Heart right ventricle (tissue), 16 donors: Measurements from ENCODE around the gene CNPY2. TPM values are rescaled to one million over a fixed set of nuclear protein-coding genes. Genes with fewer than 3 reads are reported as not detected.

Experiments
- ATAC-seq, 8 donors: fragments of 200-7000 bp; cut with Tn5 transposase; one replicate each; pipeline ENCODE4 v1.9.1; 2020; ENCODE audit warnings: mild to moderate bottlenecking in 8 of 8, moderate library complexity in 8 of 8, moderate number of reproducible peaks in 1 of 8
- DNase-seq, 2 donors: peaks; one replicate each; pipeline ENCODE4 v3.0.0-alpha.2; 2020
- H3K27ac ChIP-seq, 10 donors: fragments of 200-600 bp; sonication (generic) in 2 of 10; one replicate each; pipeline versions ENCODE4 v1.5.0 to v1.8.0; 2020 to 2022; ENCODE audit warnings: mild to moderate bottlenecking in 3 of 10
- H3K27me3 ChIP-seq, 7 donors: fragments of 200-600 bp; one replicate each; pipeline ENCODE4 v1.8.0; 2021 to 2022; ENCODE audit warnings: mild to moderate bottlenecking in 2 of 7
- H3K36me3 ChIP-seq, 9 donors: fragments of 200-600 bp; sonication (generic) in 1 of 9; one replicate each; pipeline versions ENCODE4 v1.5.0 to v1.8.0; 2020 to 2022; ENCODE audit warnings: mild to moderate bottlenecking in 2 of 9
- H3K4me1 ChIP-seq, 9 donors: fragments of 200-600 bp; sonication (generic) in 1 of 9; one replicate each; pipeline versions ENCODE4 v1.5.0 to v1.8.0; 2020 to 2022; ENCODE audit warnings: mild to moderate bottlenecking in 4 of 9
- H3K4me3 ChIP-seq, 10 donors: fragments of 200-600 bp; sonication (generic) in 2 of 10; one replicate each; pipeline versions ENCODE4 v1.5.0 to v1.8.0; 2020 to 2022; ENCODE audit warnings: mild to moderate bottlenecking in 7 of 10, moderate library complexity in 2 of 10
- H3K9me3 ChIP-seq, 11 donors: fragments of 200-600 bp in 10 of 11; sonication (generic) in 2 of 11; one replicate each; pipeline versions ENCODE4 v1.5.0 to v1.8.0; 2013 to 2022; ENCODE audit warnings: mild to moderate bottlenecking in 2 of 11, control low read depth in 1 of 11, moderate library complexity in 1 of 11
- CTCF ChIP-seq, 9 donors: fragments of 200-600 bp; sonication (generic) in 2 of 9; IDR thresholded peaks; one replicate each; pipeline versions ENCODE4 v1.5.0 to v1.8.0; 2021 to 2022; ENCODE audit warnings: antibody characterized with exemption in 9 of 9, mild to moderate bottlenecking in 5 of 9, moderate library complexity in 1 of 9
- WGBS, 2 donors: extraction: QIAGEN DNeasy Blood & Tissue Kit; methylation state at CpG; one replicate each; pipeline ENCODE4 v1.1.7; 2013; ENCODE audit warnings: inconsistent platforms in 1 of 2; 5-methylcytosine and 5-hydroxymethylcytosine counted together
- intact Hi-C, 10 donors: fragments of 100-400 bp; cut with DNase I; formaldehyde crosslinking; loops; one replicate each; pipeline versions ENCODE4 v1.11.1 to v1.14.2; 2022
- polyA plus RNA-seq, 2 donors: library from polyadenylated mRNA; stranded (reverse); fragments of 200-250 nt; gene quantifications; one replicate each; pipeline ENCODE4 v1.2.3, GENCODE V29; 2013
- total RNA-seq, 10 donors: library from RNA; stranded (reverse); fragmentation: NEBNext Ultra II Directional in 3 of 10; extraction: Animal tissue kit (Norgen Biotek cat#: 25700) in 3 of 10; gene quantifications; one replicate each; pipeline versions ENCODE4 v1.2.1 to v1.2.4, GENCODE V29; 2021 to 2023
- donor health status: Arrhythmogenic right ventricular cardiomyopathy.
- donor health status: ischemic (EF 13 %, LVEDD 7.1; RV severe dilation, severe dysfunction).
- donor health status: healthy with polysubstance abuse.
- donor health status: DM: no; HTN: yes; CAD: no.
- donor health status: DM: no; HTN: no; CAD: no.
- donor health status: ischemic (EF 25% LVEDD 6.9; RV normal size, moderate dysfunction).
- donor health status: ischemic (EF 25% LVEDD 5.7; RV mildly dilated, moderate dysfunction).
- donor health status: healthy.
- donor health status: DM: yes; HTN: yes; CAD: no.
- donor health status: Ischemic cardiomyopathy.
- donor health status: ischemic (EF 35%, LVEDD 5.7; RV mildly dilated, moderate dysfunction).
- donor health status: nonischemic (EF 11% LVEDD 7.7; RV severe dilation, severe dysfunction).
- donor health status: DM: yes; HTN: yes; CAD: no.
- donor health status: PGD.
- donor health status: ischemic (EF 29% LVEDD 5.4; RV normal size, mild dysfunction).
- donor health status: nonischemic (EF 23%, LVEDD 6.1; RV moderate dilation, normal function).

CNPY2 gene
- total and polyA plus RNA-seq, 12 donors = 22.3 to 88.2 (median 40.5) TPM

DNA sequence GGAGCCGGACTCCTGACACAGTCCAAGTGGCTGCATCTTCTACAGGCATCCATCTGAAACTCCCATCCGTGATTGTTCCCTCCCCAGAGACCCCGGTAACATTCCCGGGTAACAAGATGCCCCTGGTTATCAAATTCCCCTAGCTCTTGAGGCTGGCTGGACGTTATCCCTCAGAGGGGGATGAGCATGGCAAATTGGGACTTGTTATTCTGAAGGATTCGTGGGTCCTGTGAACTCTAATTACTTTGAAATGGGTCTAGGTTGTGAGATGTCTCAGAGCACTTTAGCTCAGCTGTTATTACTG lies 18.7 kb upstream of the CNPY2 start:
- DNase-seq = no peak
- WGBS, 2 donors = 5 to 7% methylated on average over 6 of the region's 6 CpGs
- TF ChIP-seq CTCF (IDR thresholded peaks at IDR 0.05) = no peak
- peaks cover 6 to 41% (median 15%) of the 10 kb centered on the region in 9 donors for H3K4me1 ChIP-seq
- no peaks in the 10 kb centered on the region for H3K27me3 ChIP-seq
- H3K36me3 ChIP-seq = peaks cover 0 to 8% (median 0%) of the 10 kb centered on the region in 9 donors
- no peak for ATAC-seq
- H3K4me3 ChIP-seq = peak overlapping the region; percentile 52 to 73 (median 61)
- peak overlapping the region; percentile 84 to 97 (median 94) for H3K27ac ChIP-seq
- intact Hi-C loops = loop anchor here in 4 of 10 donors (2.0 to 10.0 kb wide), 3 partner anchors 26 to 260 kb away; partner anchors contain the start of genes SPRYD4 (in 4 of the 4) and STAT2 (in 1 of the 4)
- H3K9me3 ChIP-seq = no peaks in the 10 kb centered on the region

- DNase-seq (peak; percentile 93 to 97), ATAC-seq (peak; percentile 98 to 99 (median 99))
- Histone ChIP-seq H3K27ac (peak within 1 kb of the TSS; percentile 84 to 97 (median 94)), H3K27me3 (no peaks in the 10 kb centered on the region), H3K9me3 (no peaks in the 10 kb centered on the region), H3K4me1 (peaks cover 6 to 35% (median 15%) of the 10 kb centered on the region in 9 donors), H3K36me3 (peaks cover 0 to 12% (median 0%) of the 10 kb centered on the region in 9 donors), H3K4me3 (peak within 1 kb of the TSS; percentile 52 to 73 (median 61))
- 0 to 1% methylated on average over 45 of the region's 45 CpGs for whole genome bisulfite sequencing, 2 donors
- peak in 8 of 9 donors; percentile 29 to 74 (median 52) for TF ChIP-seq CTCF (IDR thresholded peaks at IDR 0.05)
- intact Hi-C loops = loop anchor here in 4 of 10 donors (2.0 to 10.0 kb wide), 3 partner anchors 27 to 261 kb away; partner anchors contain the start of genes SPRYD4 (in 4 of the 4) and STAT2 (in 1 of the 4)
These were observed 18.1 kb upstream of the CNPY2 start, which contains the start of gene PAN2 for GRCh38 chr12:56333679-56334489. Gene PAN2 (minus strand): TSS chr12:56334000. CDS start chr12:56333094, 906 bp downstream.

- peak overlapping the region; percentile 84 to 97 (median 94) for H3K27ac ChIP-seq
- TF ChIP-seq CTCF (IDR thresholded peaks at IDR 0.05) = no peak
- ATAC-seq = peak in 5 of 8 donors; percentile 7 to 49 (median 8)
- H3K36me3 ChIP-seq = peaks cover 0 to 18% (median 2%) of the 10 kb centered on the region in 9 donors
- WGBS, 2 donors = 25 to 26% methylated on average over 8 of the region's 8 CpGs
- H3K4me3 ChIP-seq = peak overlapping the region; percentile 52 to 73 (median 61)
- intact Hi-C loops = loop anchor here in 4 of 10 donors (10.0 kb wide), 2 partner anchors 132 to 262 kb away; partner anchors contain the start of gene SPRYD4 (in 4 of the 4)
- H3K27me3 ChIP-seq = no peaks in the 10 kb centered on the region
- H3K4me1 ChIP-seq = peaks cover 6 to 29% (median 15%) of the 10 kb centered on the region in 9 donors
- DNase-seq = no peak
- no peaks in the 10 kb centered on the region for H3K9me3 ChIP-seq
These were observed 17.4 kb upstream of the CNPY2 start for GRCh38 chr12:56333197-56333678.

GRCh38 chr12:56332512-56333196 lies 16.9 kb upstream of the CNPY2 start:
- intact Hi-C loops = loop anchor here in 4 of 10 donors (10.0 kb wide), 2 partner anchors 132 to 262 kb away; partner anchors contain the start of gene SPRYD4 (in 4 of the 4)
- Histone ChIP-seq H3K4me3 (peak overlapping the region; percentile 52 to 73 (median 61)), H3K4me1 (peaks cover 6 to 23% (median 15%) of the 10 kb centered on the region in 9 donors), H3K9me3 (no peaks in the 10 kb centered on the region), H3K27ac (peak overlapping the region in 9 of 10 donors; percentile 88 to 97 (median 94)), H3K27me3 (no peaks in the 10 kb centered on the region), H3K36me3 (peaks cover 0 to 24% (median 7%) of the 10 kb centered on the region in 9 donors)
- DNase-seq = no peak
- ATAC-seq = peak in 1 of 8 donors; percentile 7
- 92 to 94% methylated on average over 11 of the region's 11 CpGs for WGBS, 2 donors
- no peak for TF ChIP-seq CTCF (IDR thresholded peaks at IDR 0.05)
